ENCODE measurements around the gene PRR33. TPM values are rescaled to one million over a fixed set of nuclear protein-coding genes. Genes with fewer than 3 reads are reported as not detected.

Gene PRR33
- total RNA-seq, 1 experiment from 2014 or later = not detected

- no peak overlapping the region for H3K9ac ChIP-seq (ENCODE audit: low read length)
- no peaks in the 10 kb centered on the region for H3K79me2 ChIP-seq (ENCODE audit: insufficient read depth, low read length)
- no peaks in the 10 kb centered on the region for H3K9me2 ChIP-seq (ENCODE audit: insufficient read depth)
- RAD21 ChIA-PET (ENCODE audit: low non-redundant PET in 1 of 2, low total read pairs in 2 of 2, uncharacterized antibody in 2 of 2, unreplicated experiment in 2 of 2) = no interaction called here
- H3K36me3 ChIP-seq (ENCODE audit: control insufficient read depth in 1 of 2, insufficient read depth in 2 of 2, low read length in 2 of 2) = no peaks in the 10 kb centered on the region
- POLR2A ChIA-PET = no interaction called here
- no peak for TF ChIP-seq ZNF274 (IDR thresholded peaks at IDR 0.05; ENCODE audit: low read depth, low read length)
- no peak for TF ChIP-seq MAX (IDR thresholded peaks at IDR 0.05)
- TF ChIP-seq EZH2phosphoT487 (IDR thresholded peaks at IDR 0.05; ENCODE audit: borderline replicate concordance) = no peak
- no peak for TF ChIP-seq EGR1 (IDR thresholded peaks at IDR 0.05; ENCODE audit: low read depth)
- no peak for TF ChIP-seq CBX3 (IDR thresholded peaks at IDR 0.05; ENCODE audit: low read depth)
- no peak for TF ChIP-seq FOSL1 (IDR thresholded peaks at IDR 0.05; ENCODE audit: low read depth)
- no peak for TF ChIP-seq POLR2A (IDR thresholded peaks at IDR 0.05; ENCODE audit: borderline replicate concordance, extremely low read depth, insufficient read depth, insufficient read length)
- no peak for TF ChIP-seq SRF (IDR thresholded peaks at IDR 0.05; ENCODE audit: low read depth)
- TF ChIP-seq TCF7L2 (IDR thresholded peaks at IDR 0.05; ENCODE audit: borderline replicate concordance, extremely low read depth, insufficient read depth, insufficient read length) = no peak
- no peak for TF ChIP-seq CEBPB (IDR thresholded peaks at IDR 0.05; ENCODE audit: low read depth)
- TF ChIP-seq JUND (IDR thresholded peaks at IDR 0.05) = no peak
- TF ChIP-seq REST (IDR thresholded peaks at IDR 0.05; ENCODE audit: low read depth) = no peak
- no peak for TF ChIP-seq CTCF (IDR thresholded peaks at IDR 0.05 in 2 of 3, conservative IDR thresholded peaks at IDR 0.05 in 1 of 3; ENCODE audit: borderline replicate concordance in 1 of 3, insufficient read depth in 1 of 3, low read depth in 2 of 3, low read length in 2 of 3)
- DNase-seq (ENCODE audit: low read depth, low spot score) (no peak), ATAC-seq (no peak)
- H2AFZ ChIP-seq (ENCODE audit: low read depth, low read length, poor library complexity, severe bottlenecking) = no peak overlapping the region
- no peak overlapping the region for H3K4me3 ChIP-seq (replicated peaks in 1 of 2; ENCODE audit: low read depth in 1 of 2, low read length in 2 of 2)
- no peak overlapping the region for H3K27ac ChIP-seq (ENCODE audit: low read depth, low read length)
- no TSS peak for BruUV-seq (replicated peaks)
- no peak overlapping the region for H3K4me2 ChIP-seq (ENCODE audit: low read length)
- no peaks in the 10 kb centered on the region for H3K9me3 ChIP-seq (ENCODE audit: control insufficient read depth in 1 of 2, insufficient read depth in 1 of 2, low read depth in 1 of 2, low read length in 2 of 2)
- H3K27me3 ChIP-seq (ENCODE audit: insufficient read depth, low read length) = no peaks in the 10 kb centered on the region
- CTCF ChIA-PET = interaction anchor here (1.5 kb wide), 1 partner anchor 304 kb away, joined by 4 read pairs; no protein-coding TSS in a partner anchor
- no peaks in the 10 kb centered on the region for H4K20me1 ChIP-seq (ENCODE audit: insufficient read depth)
- intact Hi-C loops (cut with micrococcal nuclease) = no loop called here
- no peaks in the 10 kb centered on the region for H3K4me1 ChIP-seq (ENCODE audit: control insufficient read depth in 1 of 2, insufficient read depth in 2 of 2, low read length in 2 of 2)
Observed at GRCh38 chr11:1851468-1852180, 40.1 kb downstream of the PRR33 start.
